NOMO-1 treated with DMSO at 0.1 percent for 48 hours (cell line): ENCODE measurements around the gene FAM136A.
"Not testable (repeated sequence)": the region's sequence is repeated elsewhere in the genome, so short reads cannot be mapped to it uniquely, and the experiment has no call there.

ENCODE experiments used
- DNase-seq: peaks from one replicate; lab custom pipeline; 2025; ENCODE audit not compliant: unreplicated experiment; lab: John Stamatoyannopoulos, UW

The FAM136A gene

GRCh38 chr2:70301344-70302194 is at the start of gene FAM136A:
Gene FAM136A, minus strand, starts transcription at chr2:70302067. Its CDS starts 56 bp downstream, at chr2:70302011.
- peak; percentile 79 for DNase-seq

- DNase-seq, result no peak
Measured at GRCh38 chr2:70349921-70350685, 48.2 kb upstream of the FAM136A start.

- DNase-seq, result no peak
Measured at GRCh38 chr2:70347831-70348230, 46.0 kb upstream of the FAM136A start.

GRCh38 chr2:70344195-70344594 is 42.3 kb upstream of the FAM136A start:
- DNase-seq, result no peak

GRCh38 chr2:70341477-70341765 is 39.6 kb upstream of the FAM136A start:
- no peak for DNase-seq

GRCh38 chr2:70340761-70341476 is 39.1 kb upstream of the FAM136A start:
- peak; percentile 35 for DNase-seq

GRCh38 chr2:70340075-70340474 is 38.2 kb upstream of the FAM136A start:
- DNase-seq, result no peak

GRCh38 chr2:70336552-70336951 is 34.7 kb upstream of the FAM136A start:
- no peak for DNase-seq

- no peak for DNase-seq
Measured at GRCh38 chr2:70331012-70331411, 29.1 kb upstream of the FAM136A start.

- no peak for DNase-seq
Measured at GRCh38 chr2:70330476-70330875, 28.6 kb upstream of the FAM136A start.

- no peak for DNase-seq
Measured at GRCh38 chr2:70328921-70329561, 27.2 kb upstream of the FAM136A start.

GRCh38 chr2:70325875-70326274 is 24.0 kb upstream of the FAM136A start:
- DNase-seq, result no peak

GRCh38 chr2:70322518-70322917 is 20.7 kb upstream of the FAM136A start:
- no peak for DNase-seq

- peak; percentile 31 for DNase-seq
Measured at GRCh38 chr2:70321370-70321769, 19.5 kb upstream of the FAM136A start.

- DNase-seq, result no peak
Measured at GRCh38 chr2:70314640-70315039, 12.8 kb upstream of the FAM136A start.

GRCh38 chr2:70312560-70312959 is 10.7 kb upstream of the FAM136A start:
- DNase-seq, result peak; percentile 19

GRCh38 chr2:70310899-70311298 is 9.0 kb upstream of the FAM136A start:
- no peak for DNase-seq

- no peak for DNase-seq
Measured at GRCh38 chr2:70305531-70305930, 3.7 kb upstream of the FAM136A start.

GRCh38 chr2:70304498-70304897 is 2.6 kb upstream of the FAM136A start:
- DNase-seq, result no peak

GRCh38 chr2:70303186-70303585 is 1.3 kb upstream of the FAM136A start:
- DNase-seq, result no peak

- DNase-seq, result not testable (repeated sequence)
Measured at GRCh38 chr2:70302195-70302546, 304 bp upstream of the FAM136A start.
